ENCODE measurements around the gene RCL1. TPM values are rescaled to one million over a fixed set of nuclear protein-coding genes. Genes with fewer than 3 reads are reported as not detected.
A peak's percentile ranks its signal among the peaks of the same experiment; 100 is the strongest.

The RCL1 gene
- total and polyA plus RNA-seq, 2 of the 13 experiments (the other 11 are each of a cell fraction or from before 2014, with no cell fraction given), result 22.3 to 31.6 TPM

- TF ChIP-seq ZNF749 (CRISPR knock-in tag; IDR thresholded peaks at IDR 0.05; ENCODE audit: borderline replicate concordance) (peak; percentile 89; the same call in 1 of the 2 replicates), PBX2 (CRISPR knock-in tag; IDR thresholded peaks at IDR 0.05) (no peak), DRAP1 (CRISPR knock-in tag; IDR thresholded peaks at IDR 0.05) (no peak; the same call in none of the 2 replicates), SATB2 (CRISPR knock-in tag; IDR thresholded peaks at IDR 0.05) (no peak), ZNF549 (CRISPR knock-in tag; IDR thresholded peaks at IDR 0.05) (no peak), NR3C1 (CRISPR knock-in tag; IDR thresholded peaks at IDR 0.05) (no peak), CREBL2 (CRISPR knock-in tag; IDR thresholded peaks at IDR 0.05; ENCODE audit: borderline replicate concordance) (no peak), ZSCAN22 (CRISPR knock-in tag; IDR thresholded peaks at IDR 0.05) (peak; percentile 100), ZMAT3 (CRISPR knock-in tag; conservative IDR thresholded peaks at IDR 0.05) (peak; percentile 74; the same call in 1 of the 2 replicates), ZNF343 (CRISPR knock-in tag; IDR thresholded peaks at IDR 0.05) (peak; percentile 88; the same call in 1 of the 2 replicates), RBM22 (optimal IDR thresholded peaks at IDR 0.05; ENCODE audit: low read length) (no peak), HMG20B (CRISPR knock-in tag; conservative IDR thresholded peaks at IDR 0.05) (no peak), REPIN1 (CRISPR knock-in tag; IDR thresholded peaks at IDR 0.05; ENCODE audit: borderline replicate concordance, low read depth) (no peak), ZBTB44 (CRISPR knock-in tag; IDR thresholded peaks at IDR 0.05) (no peak), MAFF (IDR thresholded peaks at IDR 0.05; ENCODE audit: low read depth, low read length) (no peak), E2F2 (CRISPR knock-in tag; IDR thresholded peaks at IDR 0.05; ENCODE audit: borderline replicate concordance) (no peak), TCF7 (IDR thresholded peaks at IDR 0.05; ENCODE audit: low read depth) (no peak), KDM4B (CRISPR knock-in tag; IDR thresholded peaks at IDR 0.05) (no peak), MXD1 (CRISPR knock-in tag; IDR thresholded peaks at IDR 0.05) (peak; percentile 98), JUNB (CRISPR knock-in tag; IDR thresholded peaks at IDR 0.05; ENCODE audit: borderline replicate concordance) (no peak), HNF1B (CRISPR knock-in tag; IDR thresholded peaks at IDR 0.05) (peak; percentile 47), BORCS8-MEF2B (CRISPR knock-in tag; IDR thresholded peaks at IDR 0.05) (no peak), U2AF1 (optimal IDR thresholded peaks at IDR 0.05; ENCODE audit: low read depth, low read length) (peak; percentile 40), ZMYM4 (CRISPR knock-in tag; IDR thresholded peaks at IDR 0.05) (peak; percentile 84)
Measured at GRCh38 chr9:4792572-4793458, at the start of gene RCL1 (continued).

Measured in HepG2 (cell line).